NCI-H2081 treated with DMSO at 0.1 percent for 48 hours (cell line): Measurements from ENCODE around the gene ASH1L.
"Not testable (repeated sequence)": the region's sequence is repeated elsewhere in the genome, so short reads cannot be mapped to it uniquely, and the experiment has no call there.

ENCODE experiments used
- DNase-seq: peaks from one replicate; lab custom pipeline; 2025; lab: John Stamatoyannopoulos, UW

ASH1L gene

DNA sequence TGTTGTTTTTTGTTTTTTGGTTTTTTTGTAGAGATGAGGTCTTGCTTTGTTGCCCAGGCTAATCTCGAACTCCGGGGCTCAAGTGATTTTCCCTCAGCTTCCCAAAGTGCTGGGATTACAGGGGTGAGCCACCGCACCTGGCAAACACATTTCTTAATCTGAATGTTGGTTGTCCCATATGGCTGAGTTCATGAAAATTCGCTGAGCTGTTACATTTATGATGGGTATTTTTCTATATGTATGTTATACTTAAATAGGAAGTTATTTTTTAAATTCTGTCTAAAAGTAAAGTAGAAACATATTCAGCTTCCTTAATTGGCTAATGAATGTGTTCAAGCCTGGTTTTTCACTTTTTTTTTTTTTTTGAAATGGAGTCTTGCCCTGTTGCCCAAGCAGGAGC is 75.1 kb downstream of the ASH1L start:
- DNase-seq = no peak

DNA sequence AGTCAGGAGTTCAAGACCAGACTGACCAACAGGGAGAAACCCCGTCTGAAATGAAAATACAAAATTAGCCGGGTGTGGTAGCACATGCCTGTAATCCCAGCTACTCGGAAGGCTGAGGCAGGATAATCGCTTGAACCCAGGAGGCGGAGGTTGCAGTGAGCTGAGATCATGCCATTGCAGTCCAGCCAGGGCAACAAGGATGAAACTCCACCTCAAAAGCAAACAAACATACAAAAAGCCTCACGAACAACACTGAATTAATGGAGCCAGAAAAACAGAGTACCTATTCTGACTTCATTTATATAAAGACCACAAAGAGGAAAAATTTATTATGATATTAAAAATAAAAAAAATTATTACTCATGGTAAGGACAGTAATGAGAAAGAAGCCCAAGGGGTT is 75.7 kb downstream of the ASH1L start:
- DNase-seq = not testable (repeated sequence)

DNA sequence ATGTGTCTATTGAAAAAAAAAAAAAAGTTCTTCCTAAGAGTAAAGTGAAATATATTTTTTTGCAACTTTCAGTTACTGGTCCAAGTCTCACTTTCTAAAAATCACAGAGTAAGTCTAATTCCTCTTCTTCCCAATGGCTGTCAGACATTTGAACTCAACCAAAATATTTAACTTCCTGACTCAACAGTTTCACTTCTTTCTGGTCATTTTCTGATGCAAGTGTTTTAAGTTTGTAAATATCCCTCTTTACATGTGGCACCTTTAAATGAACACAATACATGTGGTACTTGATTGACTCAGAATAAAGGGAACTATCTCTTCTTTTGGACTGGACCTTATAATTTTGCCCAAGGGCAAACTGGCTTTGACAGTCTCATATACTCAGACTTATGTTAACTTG is 76.7 kb downstream of the ASH1L start:
- DNase-seq = no peak

GRCh38 chr1:155485222-155485621 is 77.4 kb downstream of the ASH1L start:
- no peak for DNase-seq

GRCh38 chr1:155481741-155482241 is 80.8 kb downstream of the ASH1L start:
- DNase-seq = no peak

DNA sequence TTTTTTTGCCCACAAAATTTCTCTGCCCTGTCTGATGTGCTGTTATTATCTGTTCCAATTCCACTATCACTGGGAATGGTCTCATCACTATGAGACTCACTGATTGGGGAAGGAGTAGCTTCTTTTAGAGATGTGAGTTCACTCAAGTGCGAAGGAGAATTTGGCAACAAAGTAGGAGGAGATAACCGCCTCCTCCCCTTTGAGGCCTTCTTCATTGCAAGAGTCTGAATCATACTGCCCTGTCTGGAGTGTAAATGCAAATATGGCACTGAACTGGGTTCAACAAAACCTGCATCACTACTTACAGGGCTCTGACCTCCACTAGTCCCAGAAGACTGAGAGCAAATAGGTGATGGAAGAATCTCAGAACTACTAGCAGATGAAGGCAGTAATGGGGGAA is 83.4 kb downstream of the ASH1L start:
- no peak for DNase-seq

- DNase-seq = no peak
These were observed 84.2 kb downstream of the ASH1L start for GRCh38 chr1:155478270-155478852.

- DNase-seq = no peak
These were observed 88.5 kb downstream of the ASH1L start for GRCh38 chr1:155474146-155474545.

DNA sequence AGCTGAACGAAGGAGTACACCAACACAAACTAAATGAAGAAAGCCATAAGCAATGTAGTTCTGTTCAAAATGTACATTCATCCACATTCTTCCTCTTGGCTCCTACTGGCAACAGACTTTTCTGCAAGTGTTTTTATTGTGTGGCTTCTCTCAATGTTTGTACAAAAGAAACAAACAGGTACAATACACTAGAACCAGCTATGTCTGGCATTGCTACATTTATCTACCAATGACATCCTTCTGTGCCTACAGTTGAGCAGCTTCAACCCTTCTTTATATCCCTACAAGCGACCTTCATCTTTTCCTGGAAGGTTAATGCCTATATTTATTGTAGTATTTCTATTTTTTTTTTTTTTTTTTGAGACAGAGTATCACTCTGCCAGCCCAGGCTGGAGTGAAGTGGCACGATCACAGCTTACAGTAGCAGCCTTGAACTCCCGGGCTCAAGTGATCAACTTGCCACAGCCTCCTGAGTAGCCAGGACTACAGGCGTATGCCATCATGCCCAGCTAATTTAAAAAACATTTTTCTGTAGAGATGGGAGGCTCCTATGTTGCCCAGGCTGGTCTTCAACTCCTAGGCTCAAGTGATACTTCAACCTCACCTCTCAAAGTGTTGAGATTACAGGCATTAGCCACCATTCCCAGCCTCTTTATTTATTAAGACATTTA is 89.3 kb downstream of the ASH1L start:
- DNase-seq = no peak

GRCh38 chr1:155472491-155473083 is 90.0 kb downstream of the ASH1L start:
- no peak for DNase-seq

DNA sequence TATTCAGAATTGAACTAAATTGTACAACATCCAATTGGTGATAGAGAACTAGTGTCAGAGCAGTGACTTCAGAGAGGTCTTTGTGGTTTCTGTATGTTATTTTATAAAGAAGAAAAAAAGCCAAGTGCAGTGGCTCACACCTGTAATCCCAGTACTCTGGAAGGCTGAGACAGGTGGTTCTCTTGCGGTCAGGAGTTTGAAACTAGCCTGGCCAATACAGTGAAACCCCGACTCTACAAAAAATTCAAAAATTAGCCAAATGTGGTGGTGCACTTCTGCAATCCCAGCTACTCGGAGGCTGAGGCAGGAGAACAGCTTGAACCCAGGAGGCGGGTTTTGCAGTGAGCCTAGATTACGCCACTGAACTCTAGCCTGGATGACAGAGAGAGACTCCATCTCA is 90.7 kb downstream of the ASH1L start:
- DNase-seq = no peak

DNA sequence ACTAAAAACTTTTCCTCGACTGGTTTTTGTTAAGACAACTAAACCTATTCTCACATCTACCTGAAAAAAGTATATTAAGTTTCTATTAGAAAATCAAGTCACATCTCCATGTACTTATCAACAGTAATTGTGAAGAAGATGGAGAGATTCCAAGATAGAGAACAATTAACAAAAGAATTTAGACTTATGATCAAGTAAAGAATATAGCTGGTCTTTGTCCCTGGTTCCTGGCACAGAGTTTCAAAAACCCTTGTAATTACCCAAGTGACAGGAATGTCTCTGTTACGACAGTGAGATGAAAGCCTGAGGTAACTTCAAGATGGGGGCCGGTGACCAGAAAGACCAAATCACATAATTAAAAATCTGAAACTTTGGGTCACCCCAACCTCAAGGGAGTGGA is 91.6 kb downstream of the ASH1L start:
- no peak for DNase-seq

- DNase-seq = no peak
These were observed 95.6 kb downstream of the ASH1L start for GRCh38 chr1:155466996-155467395.

DNA sequence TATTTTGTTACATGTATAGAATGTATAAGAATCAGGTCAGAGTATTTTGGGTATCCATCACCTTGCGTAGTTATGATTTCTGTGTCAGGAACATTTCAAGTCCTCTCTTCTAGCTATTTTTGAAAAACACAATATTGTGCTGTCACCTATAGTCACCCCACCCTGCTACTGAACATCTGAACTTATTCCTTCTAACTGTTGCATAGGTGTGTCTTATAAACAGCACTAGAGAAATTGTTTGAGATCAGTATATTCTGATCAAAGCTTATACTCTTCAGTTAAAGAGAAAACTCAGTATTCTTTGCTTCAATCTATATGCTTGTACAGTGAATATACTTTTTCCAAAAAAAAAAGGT is 96.0 kb downstream of the ASH1L start:
- DNase-seq = no peak

- DNase-seq = no peak
These were observed 98.5 kb downstream of the ASH1L start for GRCh38 chr1:155463865-155464650.

GRCh38 chr1:155458111-155458510 is 104.5 kb downstream of the ASH1L start:
- DNase-seq = no peak

DNA sequence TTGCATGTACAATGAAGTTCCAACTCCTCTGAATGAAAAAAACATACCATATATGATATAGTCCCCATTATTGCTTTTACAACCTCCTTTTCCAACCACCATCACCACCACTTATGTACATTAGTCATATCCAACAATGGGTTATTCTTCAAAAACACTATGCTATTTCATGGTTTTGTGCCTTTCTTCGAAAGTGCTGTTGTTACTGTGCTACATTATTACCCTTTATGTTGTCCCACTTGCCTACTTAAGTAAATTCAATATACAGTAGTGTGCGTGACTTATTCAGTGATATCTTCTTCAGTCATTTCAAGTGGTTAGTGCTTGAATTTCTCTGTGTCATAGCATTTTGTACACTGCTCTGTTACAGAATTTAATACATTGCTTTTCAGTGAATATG is 105.3 kb downstream of the ASH1L start:
- DNase-seq = no peak

GRCh38 chr1:155455588-155456195 is 106.9 kb downstream of the ASH1L start:
- DNase-seq = no peak

DNA sequence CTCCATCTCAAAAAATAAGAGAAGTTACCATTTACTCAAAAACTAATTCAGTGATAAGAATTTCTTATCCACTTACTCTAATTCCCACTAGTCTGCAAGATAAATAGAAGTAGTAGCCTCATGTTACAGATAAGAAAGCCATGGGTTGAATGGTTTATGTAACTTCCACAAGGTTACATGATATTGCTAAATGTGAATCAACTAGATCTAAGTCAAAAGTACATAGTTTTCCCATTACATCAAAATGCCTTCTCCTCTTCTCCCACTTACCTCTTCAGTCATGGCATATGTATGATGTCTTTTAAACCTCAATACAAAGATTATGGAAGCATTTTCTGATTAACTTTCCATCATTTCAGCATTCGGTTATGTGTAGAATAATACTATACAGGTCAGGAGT is 108.5 kb downstream of the ASH1L start:
- no peak for DNase-seq

DNA sequence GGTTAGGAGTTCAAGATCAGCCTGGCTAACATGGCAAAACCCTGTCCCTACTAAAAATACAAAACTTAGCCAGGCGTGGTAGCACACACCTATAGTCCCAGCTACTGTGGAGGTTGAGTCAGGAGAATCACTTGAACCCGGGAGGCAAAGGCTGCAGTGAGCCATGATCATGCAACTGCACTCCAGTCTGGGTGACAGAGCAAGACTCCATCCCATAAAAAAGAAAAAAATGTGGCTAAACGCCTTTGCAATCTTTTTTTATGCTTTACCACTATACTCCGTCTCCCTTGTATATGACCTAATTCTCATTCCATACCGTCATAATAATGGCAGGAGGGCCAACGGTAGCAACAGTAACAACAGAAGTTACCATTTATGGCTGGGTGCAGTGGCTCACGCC is 109.5 kb downstream of the ASH1L start:
- no peak for DNase-seq

- no peak for DNase-seq
These were observed 111.4 kb downstream of the ASH1L start for GRCh38 chr1:155451199-155451598.

DNA sequence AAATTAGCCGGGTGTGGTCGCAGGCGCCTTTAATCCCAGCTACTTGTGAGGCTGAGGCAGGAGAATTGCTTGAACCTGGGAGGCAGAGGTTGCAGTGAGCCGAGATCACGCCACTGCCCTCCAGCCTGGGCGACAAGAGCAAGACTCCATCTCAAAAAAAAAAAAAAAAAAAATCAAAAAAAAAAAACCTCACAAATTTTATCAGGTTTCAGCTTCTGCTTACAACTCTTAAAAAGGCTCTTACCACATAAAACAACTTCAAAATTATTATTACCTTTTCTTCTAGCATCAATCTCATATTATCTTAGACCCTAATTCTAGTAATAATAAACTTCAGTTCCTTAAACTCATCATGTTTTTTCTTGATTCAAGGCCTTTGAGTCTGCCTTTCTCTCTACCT is 120.2 kb downstream of the ASH1L start:
- not testable (repeated sequence) for DNase-seq
